GM23338 (cell line): Measurements from ENCODE around the gene P2RX4. TPM values are rescaled to one million over a fixed set of nuclear protein-coding genes. Genes with fewer than 3 reads are reported as not detected.

ENCODE experiments used
- ATAC-seq: fragments of 200-7000 bp; cut with Tn5 transposase; 3 replicates; pipeline ENCODE4 v1.9.1; 2020
- DNase-seq: peaks from one replicate; pipeline ENCODE4 v3.0.0-alpha.2; 2015; ENCODE audit warnings: low spot score
- H2AFZ ChIP-seq: fragments of 200-600 bp; sonication (generic); 2 replicates; pipeline ENCODE4 v1.8.0; 2016; ENCODE audit warnings: antibody characterized with exemption, mild to moderate bottlenecking, moderate library complexity
- H3F3A ChIP-seq: fragments of 200-600 bp; sonication (generic); replicated peaks from 2 replicates; pipeline ENCODE4 v1.8.0; 2017; ENCODE audit warnings: antibody characterized with exemption, mixed run types, low read depth
- H3K27ac ChIP-seq: fragments of 200-600 bp; sonication (generic); 2 replicates; pipeline ENCODE4 v1.6.1; 2016; ENCODE audit warnings: low read depth
- H3K27me3 ChIP-seq: fragments of 200-600 bp; sonication (generic); 2 replicates; pipeline ENCODE4 v1.8.0; 2016; ENCODE audit warnings: mild to moderate bottlenecking, mixed run types, moderate library complexity; ENCODE audit not compliant: insufficient read depth
- H3K36me3 ChIP-seq: fragments of 200-600 bp; sonication (generic); 2 replicates; pipeline ENCODE4 v1.8.0; 2016; ENCODE audit warnings: mild to moderate bottlenecking; ENCODE audit not compliant: insufficient read depth
- H3K4me1 ChIP-seq: fragments of 200-600 bp; sonication (generic); 2 replicates; pipeline ENCODE4 v1.8.0; 2016; ENCODE audit warnings: mild to moderate bottlenecking, moderate library complexity; ENCODE audit not compliant: insufficient read depth
- H3K4me2 ChIP-seq: fragments of 200-600 bp; sonication (generic); 2 replicates; pipeline ENCODE4 v1.7.1; 2017; ENCODE audit warnings: mixed run types
- H3K4me3 ChIP-seq: fragments of 200-600 bp; sonication (generic); 2 replicates; pipeline ENCODE4 v1.6.1; 2016; ENCODE audit warnings: mixed run types
- H3K79me2 ChIP-seq: fragments of 200-600 bp; sonication (generic); replicated peaks from 2 replicates; pipeline ENCODE4 v1.8.0; 2017; ENCODE audit warnings: mild to moderate bottlenecking; ENCODE audit not compliant: insufficient read depth
- H3K9me2 ChIP-seq: fragments of 200-600 bp; sonication (generic); 2 replicates; pipeline ENCODE4 v1.8.0; 2017; ENCODE audit not compliant: insufficient read depth
- H4K20me1 ChIP-seq: fragments of 200-600 bp; sonication (generic); replicated peaks from 2 replicates; pipeline ENCODE4 v1.8.0; 2017; ENCODE audit warnings: mild to moderate bottlenecking; ENCODE audit not compliant: insufficient read depth
- H3K27ac Mint-ChIP-seq: 2 replicates; pipeline ENCODE4 v1.8.0; 2020; ENCODE audit warnings: inconsistent platforms, mild to moderate bottlenecking, moderate library complexity, mixed read lengths
- H3K27me3 Mint-ChIP-seq: 3 replicates; pipeline ENCODE4 v1.8.0; 2022; ENCODE audit warnings: low read depth, mild to moderate bottlenecking, moderate library complexity, mixed read lengths, inconsistent platforms; ENCODE audit not compliant: insufficient read depth, poor library complexity
- H3K36me3 Mint-ChIP-seq: 3 replicates; pipeline ENCODE4 v1.8.0; 2021; ENCODE audit warnings: low read depth, mild to moderate bottlenecking, inconsistent platforms, moderate library complexity, mixed read lengths
- H3K4me1 Mint-ChIP-seq: 3 replicates; pipeline ENCODE4 v1.8.0; 2020; ENCODE audit warnings: mild to moderate bottlenecking, inconsistent platforms, mixed read lengths
- H3K4me3 Mint-ChIP-seq: 3 replicates; pipeline ENCODE4 v1.8.0; 2021; ENCODE audit warnings: moderate library complexity, mild to moderate bottlenecking, inconsistent platforms, mixed read lengths
- H3K9me3 Mint-ChIP-seq: 3 replicates; pipeline ENCODE4 v1.8.0; 2020; ENCODE audit warnings: moderate library complexity, mild to moderate bottlenecking, inconsistent platforms, mixed read lengths
- CREB1 ChIP-seq: fragments of 250-450 bp; sonication (Bioruptor Pico); IDR thresholded peaks from 2 replicates; pipeline ENCODE4 v1.5.0; 2020; ENCODE audit warnings: low read depth, mild to moderate bottlenecking, moderate library complexity
- EZH2 ChIP-seq: fragments of 200-600 bp; sonication (generic); IDR thresholded peaks from one replicate; pipeline ENCODE4 v1.8.0; 2017; ENCODE audit warnings: antibody characterized with exemption, mild to moderate bottlenecking, low read depth; ENCODE audit not compliant: unreplicated experiment
- EZH2phosphoT487 ChIP-seq: fragments of 200-600 bp; sonication (generic); IDR thresholded peaks from one replicate; pipeline ENCODE4 v1.8.1; 2018; ENCODE audit warnings: antibody characterized with exemption; ENCODE audit not compliant: unreplicated experiment
- JUNB ChIP-seq: IDR thresholded peaks from one replicate; pipeline ENCODE4 v1.6.1; 2016; ENCODE audit warnings: antibody characterized with exemption; ENCODE audit not compliant: unreplicated experiment
- NANOG ChIP-seq: IDR thresholded peaks from 2 replicates; pipeline ENCODE4 v1.6.1; 2016; ENCODE audit warnings: antibody characterized with exemption, borderline replicate concordance
- POLR2AphosphoS5 ChIP-seq: IDR thresholded peaks from 2 replicates; pipeline ENCODE4 v1.6.1; 2016; ENCODE audit warnings: antibody characterized with exemption, low read depth
- STAT1 ChIP-seq: IDR thresholded peaks from one replicate; pipeline ENCODE4 v1.6.1; 2016; ENCODE audit warnings: antibody characterized with exemption; ENCODE audit not compliant: unreplicated experiment
- ZNF114 ChIP-seq: fragments of 250-450 bp; sonication (Bioruptor Pico); IDR thresholded peaks from 2 replicates; pipeline ENCODE4 v1.5.0; 2020; ENCODE audit warnings: mild to moderate bottlenecking, moderate library complexity
- ZNF331 ChIP-seq: fragments of 250-450 bp; sonication (Bioruptor Pico); IDR thresholded peaks from 2 replicates; pipeline ENCODE4 v1.5.0; 2020; ENCODE audit warnings: low read depth, mild to moderate bottlenecking, moderate library complexity
- polyA plus RNA-seq: library from polyadenylated mRNA; unstranded; fragments of >200 nt; fragmentation: Nextera tagmentation; extraction: Ambion mirVana; gene quantifications from 2 replicates; pipeline ENCODE4 v1.2.1, GENCODE V29; 2016
- total RNA-seq: library from RNA; depleted of rRNA; stranded (reverse); fragments of >200 nt; shearing (Covaris generic); gene quantifications from 2 replicates; pipeline ENCODE4 v1.2.3, GENCODE V29; 2014
- TF ChIP-seq, protein P1 (sequence below), 2 experiments: fragments of 200-600 bp in 1 of 2; sonication (generic) in 1 of 2; conservative IDR thresholded peaks; 2 replicates each; pipeline versions ENCODE4 v1.5.1 to v1.6.1; 2016 to 2017; ENCODE audit warnings: antibody characterized with exemption in 2 of 2, low read depth in 2 of 2, mild to moderate bottlenecking in 2 of 2, moderate library complexity in 1 of 2
- TF ChIP-seq, protein P2 (sequence below): fragments of 250-450 bp; sonication (Bioruptor Pico); IDR thresholded peaks from 2 replicates; pipeline ENCODE4 v1.5.0; 2020; ENCODE audit warnings: mild to moderate bottlenecking, moderate library complexity
- TF ChIP-seq, protein P3 (sequence below): IDR thresholded peaks from one replicate; pipeline ENCODE4 v1.6.1; 2018; ENCODE audit warnings: antibody characterized with exemption; ENCODE audit not compliant: unreplicated experiment
- TF ChIP-seq, protein P4 (sequence below): IDR thresholded peaks from 2 replicates; pipeline ENCODE4 v1.6.1; 2016; ENCODE audit warnings: antibody characterized with exemption

P2RX4 gene
- total and polyA plus RNA-seq, 2 experiments from 2014 or later = 5.6 to 18.9 TPM

DNA sequence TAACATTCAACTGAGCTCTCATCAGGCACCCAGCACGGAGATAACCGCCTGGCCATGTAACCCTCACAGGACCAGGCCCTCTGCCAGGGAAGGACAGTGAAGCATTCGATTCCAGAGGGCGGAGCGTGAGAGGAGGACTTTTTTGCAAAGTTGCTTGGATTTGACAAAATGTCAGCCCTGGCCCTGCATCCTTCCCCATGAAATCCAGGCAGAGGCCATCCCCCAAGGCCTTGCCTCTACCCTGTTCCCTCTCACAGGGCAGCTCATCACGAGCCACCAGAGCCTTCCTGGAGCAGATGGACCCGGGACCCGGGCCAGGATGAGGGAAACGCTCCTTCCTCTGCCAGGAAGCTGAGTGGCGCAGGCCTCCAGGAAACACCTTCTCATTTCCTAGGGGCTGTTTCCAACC, 69.6 kb downstream of the P2RX4 start:
- ATAC-seq = peak; percentile 42
- no peak for TF ChIP-seq EZH2
- TF ChIP-seq JUNB = no peak
- TF ChIP-seq STAT1 = no peak
- TF ChIP-seq ZNF331 = no peak
- no peak for TF ChIP-seq POLR2AphosphoS5
- no peak for TF ChIP-seq EZH2phosphoT487
- TF ChIP-seq, protein P1, sequence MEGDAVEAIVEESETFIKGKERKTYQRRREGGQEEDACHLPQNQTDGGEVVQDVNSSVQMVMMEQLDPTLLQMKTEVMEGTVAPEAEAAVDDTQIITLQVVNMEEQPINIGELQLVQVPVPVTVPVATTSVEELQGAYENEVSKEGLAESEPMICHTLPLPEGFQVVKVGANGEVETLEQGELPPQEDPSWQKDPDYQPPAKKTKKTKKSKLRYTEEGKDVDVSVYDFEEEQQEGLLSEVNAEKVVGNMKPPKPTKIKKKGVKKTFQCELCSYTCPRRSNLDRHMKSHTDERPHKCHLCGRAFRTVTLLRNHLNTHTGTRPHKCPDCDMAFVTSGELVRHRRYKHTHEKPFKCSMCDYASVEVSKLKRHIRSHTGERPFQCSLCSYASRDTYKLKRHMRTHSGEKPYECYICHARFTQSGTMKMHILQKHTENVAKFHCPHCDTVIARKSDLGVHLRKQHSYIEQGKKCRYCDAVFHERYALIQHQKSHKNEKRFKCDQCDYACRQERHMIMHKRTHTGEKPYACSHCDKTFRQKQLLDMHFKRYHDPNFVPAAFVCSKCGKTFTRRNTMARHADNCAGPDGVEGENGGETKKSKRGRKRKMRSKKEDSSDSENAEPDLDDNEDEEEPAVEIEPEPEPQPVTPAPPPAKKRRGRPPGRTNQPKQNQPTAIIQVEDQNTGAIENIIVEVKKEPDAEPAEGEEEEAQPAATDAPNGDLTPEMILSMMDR (conservative IDR thresholded peaks at IDR 0.05; ENCODE audit: low read depth in 2 of 2) = no peak
- no peak for TF ChIP-seq ZNF114 (CRISPR knock-in tag)
- TF ChIP-seq, protein P2, sequence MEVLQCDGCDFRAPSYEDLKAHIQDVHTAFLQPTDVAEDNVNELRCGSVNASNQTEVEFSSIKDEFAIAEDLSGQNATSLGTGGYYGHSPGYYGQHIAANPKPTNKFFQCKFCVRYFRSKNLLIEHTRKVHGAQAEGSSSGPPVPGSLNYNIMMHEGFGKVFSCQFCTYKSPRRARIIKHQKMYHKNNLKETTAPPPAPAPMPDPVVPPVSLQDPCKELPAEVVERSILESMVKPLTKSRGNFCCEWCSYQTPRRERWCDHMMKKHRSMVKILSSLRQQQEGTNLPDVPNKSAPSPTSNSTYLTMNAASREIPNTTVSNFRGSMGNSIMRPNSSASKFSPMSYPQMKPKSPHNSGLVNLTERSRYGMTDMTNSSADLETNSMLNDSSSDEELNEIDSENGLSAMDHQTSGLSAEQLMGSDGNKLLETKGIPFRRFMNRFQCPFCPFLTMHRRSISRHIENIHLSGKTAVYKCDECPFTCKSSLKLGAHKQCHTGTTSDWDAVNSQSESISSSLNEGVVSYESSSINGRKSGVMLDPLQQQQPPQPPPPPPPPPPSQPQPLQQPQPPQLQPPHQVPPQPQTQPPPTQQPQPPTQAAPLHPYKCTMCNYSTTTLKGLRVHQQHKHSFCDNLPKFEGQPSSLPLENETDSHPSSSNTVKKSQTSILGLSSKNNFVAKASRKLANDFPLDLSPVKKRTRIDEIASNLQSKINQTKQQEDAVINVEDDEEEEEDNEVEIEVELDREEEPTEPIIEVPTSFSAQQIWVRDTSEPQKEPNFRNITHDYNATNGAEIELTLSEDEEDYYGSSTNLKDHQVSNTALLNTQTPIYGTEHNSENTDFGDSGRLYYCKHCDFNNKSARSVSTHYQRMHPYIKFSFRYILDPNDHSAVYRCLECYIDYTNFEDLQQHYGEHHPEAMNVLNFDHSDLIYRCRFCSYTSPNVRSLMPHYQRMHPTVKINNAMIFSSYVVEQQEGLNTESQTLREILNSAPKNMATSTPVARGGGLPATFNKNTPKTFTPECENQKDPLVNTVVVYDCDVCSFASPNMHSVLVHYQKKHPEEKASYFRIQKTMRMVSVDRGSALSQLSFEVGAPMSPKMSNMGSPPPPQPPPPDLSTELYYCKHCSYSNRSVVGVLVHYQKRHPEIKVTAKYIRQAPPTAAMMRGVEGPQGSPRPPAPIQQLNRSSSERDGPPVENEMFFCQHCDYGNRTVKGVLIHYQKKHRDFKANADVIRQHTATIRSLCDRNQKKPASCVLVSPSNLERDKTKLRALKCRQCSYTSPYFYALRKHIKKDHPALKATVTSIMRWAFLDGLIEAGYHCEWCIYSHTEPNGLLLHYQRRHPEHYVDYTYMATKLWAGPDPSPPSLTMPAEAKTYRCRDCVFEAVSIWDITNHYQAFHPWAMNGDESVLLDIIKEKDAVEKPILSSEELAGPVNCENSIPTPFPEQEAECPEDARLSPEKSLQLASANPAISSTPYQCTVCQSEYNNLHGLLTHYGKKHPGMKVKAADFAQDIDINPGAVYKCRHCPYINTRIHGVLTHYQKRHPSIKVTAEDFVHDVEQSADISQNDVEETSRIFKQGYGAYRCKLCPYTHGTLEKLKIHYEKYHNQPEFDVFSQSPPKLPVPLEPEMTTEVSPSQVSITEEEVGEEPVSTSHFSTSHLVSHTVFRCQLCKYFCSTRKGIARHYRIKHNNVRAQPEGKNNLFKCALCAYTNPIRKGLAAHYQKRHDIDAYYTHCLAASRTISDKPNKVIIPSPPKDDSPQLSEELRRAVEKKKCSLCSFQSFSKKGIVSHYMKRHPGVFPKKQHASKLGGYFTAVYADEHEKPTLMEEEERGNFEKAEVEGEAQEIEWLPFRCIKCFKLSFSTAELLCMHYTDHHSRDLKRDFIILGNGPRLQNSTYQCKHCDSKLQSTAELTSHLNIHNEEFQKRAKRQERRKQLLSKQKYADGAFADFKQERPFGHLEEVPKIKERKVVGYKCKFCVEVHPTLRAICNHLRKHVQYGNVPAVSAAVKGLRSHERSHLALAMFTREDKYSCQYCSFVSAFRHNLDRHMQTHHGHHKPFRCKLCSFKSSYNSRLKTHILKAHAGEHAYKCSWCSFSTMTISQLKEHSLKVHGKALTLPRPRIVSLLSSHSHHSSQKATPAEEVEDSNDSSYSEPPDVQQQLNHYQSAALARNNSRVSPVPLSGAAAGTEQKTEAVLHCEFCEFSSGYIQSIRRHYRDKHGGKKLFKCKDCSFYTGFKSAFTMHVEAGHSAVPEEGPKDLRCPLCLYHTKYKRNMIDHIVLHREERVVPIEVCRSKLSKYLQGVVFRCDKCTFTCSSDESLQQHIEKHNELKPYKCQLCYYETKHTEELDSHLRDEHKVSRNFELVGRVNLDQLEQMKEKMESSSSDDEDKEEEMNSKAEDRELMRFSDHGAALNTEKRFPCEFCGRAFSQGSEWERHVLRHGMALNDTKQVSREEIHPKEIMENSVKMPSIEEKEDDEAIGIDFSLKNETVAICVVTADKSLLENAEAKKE (CRISPR knock-in tag) = no peak
- TF ChIP-seq, protein P3, sequence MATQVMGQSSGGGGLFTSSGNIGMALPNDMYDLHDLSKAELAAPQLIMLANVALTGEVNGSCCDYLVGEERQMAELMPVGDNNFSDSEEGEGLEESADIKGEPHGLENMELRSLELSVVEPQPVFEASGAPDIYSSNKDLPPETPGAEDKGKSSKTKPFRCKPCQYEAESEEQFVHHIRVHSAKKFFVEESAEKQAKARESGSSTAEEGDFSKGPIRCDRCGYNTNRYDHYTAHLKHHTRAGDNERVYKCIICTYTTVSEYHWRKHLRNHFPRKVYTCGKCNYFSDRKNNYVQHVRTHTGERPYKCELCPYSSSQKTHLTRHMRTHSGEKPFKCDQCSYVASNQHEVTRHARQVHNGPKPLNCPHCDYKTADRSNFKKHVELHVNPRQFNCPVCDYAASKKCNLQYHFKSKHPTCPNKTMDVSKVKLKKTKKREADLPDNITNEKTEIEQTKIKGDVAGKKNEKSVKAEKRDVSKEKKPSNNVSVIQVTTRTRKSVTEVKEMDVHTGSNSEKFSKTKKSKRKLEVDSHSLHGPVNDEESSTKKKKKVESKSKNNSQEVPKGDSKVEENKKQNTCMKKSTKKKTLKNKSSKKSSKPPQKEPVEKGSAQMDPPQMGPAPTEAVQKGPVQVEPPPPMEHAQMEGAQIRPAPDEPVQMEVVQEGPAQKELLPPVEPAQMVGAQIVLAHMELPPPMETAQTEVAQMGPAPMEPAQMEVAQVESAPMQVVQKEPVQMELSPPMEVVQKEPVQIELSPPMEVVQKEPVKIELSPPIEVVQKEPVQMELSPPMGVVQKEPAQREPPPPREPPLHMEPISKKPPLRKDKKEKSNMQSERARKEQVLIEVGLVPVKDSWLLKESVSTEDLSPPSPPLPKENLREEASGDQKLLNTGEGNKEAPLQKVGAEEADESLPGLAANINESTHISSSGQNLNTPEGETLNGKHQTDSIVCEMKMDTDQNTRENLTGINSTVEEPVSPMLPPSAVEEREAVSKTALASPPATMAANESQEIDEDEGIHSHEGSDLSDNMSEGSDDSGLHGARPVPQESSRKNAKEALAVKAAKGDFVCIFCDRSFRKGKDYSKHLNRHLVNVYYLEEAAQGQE = no peak
- TF ChIP-seq, protein P4, sequence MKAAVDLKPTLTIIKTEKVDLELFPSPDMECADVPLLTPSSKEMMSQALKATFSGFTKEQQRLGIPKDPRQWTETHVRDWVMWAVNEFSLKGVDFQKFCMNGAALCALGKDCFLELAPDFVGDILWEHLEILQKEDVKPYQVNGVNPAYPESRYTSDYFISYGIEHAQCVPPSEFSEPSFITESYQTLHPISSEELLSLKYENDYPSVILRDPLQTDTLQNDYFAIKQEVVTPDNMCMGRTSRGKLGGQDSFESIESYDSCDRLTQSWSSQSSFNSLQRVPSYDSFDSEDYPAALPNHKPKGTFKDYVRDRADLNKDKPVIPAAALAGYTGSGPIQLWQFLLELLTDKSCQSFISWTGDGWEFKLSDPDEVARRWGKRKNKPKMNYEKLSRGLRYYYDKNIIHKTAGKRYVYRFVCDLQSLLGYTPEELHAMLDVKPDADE = no peak
- no peak for TF ChIP-seq CREB1 (CRISPR knock-in tag)
- TF ChIP-seq NANOG = no peak
- H3K9me3 Mint-ChIP-seq = no peaks in the 10 kb centered on the region
- Histone ChIP-seq H3K27me3 (no peaks in the 10 kb centered on the region), H3K4me1 (peaks cover 16% of the 10 kb centered on the region; the same call in 1 of the 2 replicates), H3K4me2 (no peak overlapping the region), H4K20me1 (no peaks in the 10 kb centered on the region; the same call in 1 of the 2 replicates), H3K4me3 (no peak overlapping the region), H3K79me2 (0 out of 2 replicates have a peak, but pooled peaks cover 3% of the 10 kb centered on the region), H2AFZ (no peak overlapping the region), H3F3A (peaks cover 6% of the 10 kb centered on the region; the same call in 1 of the 2 replicates), H3K9me2 (no peaks in the 10 kb centered on the region), H3K27ac (no peak overlapping the region), H3K36me3 (no peaks in the 10 kb centered on the region)
- no peak overlapping the region; the same call in 1 of the 2 replicates for H3K27ac Mint-ChIP-seq
- no peak overlapping the region for H3K4me3 Mint-ChIP-seq
- H3K27me3 Mint-ChIP-seq = peaks cover 9% of the 10 kb centered on the region
- DNase-seq = no peak
- peaks cover 34% of the 10 kb centered on the region for H3K4me1 Mint-ChIP-seq
- peaks cover 24% of the 10 kb centered on the region for H3K36me3 Mint-ChIP-seq
